SH-SY5Y (cell line): Measurements from ENCODE around the gene CAAP1.

Experiments used
- GATA2 ChIP-seq: IDR thresholded peaks from 2 replicates; pipeline ENCODE4 v1.6.1; 2011; ENCODE audit warnings: mild to moderate bottlenecking, low read depth, low read length
- GATA3 ChIP-seq: IDR thresholded peaks from 2 replicates; pipeline ENCODE4 v1.6.1; 2011; ENCODE audit warnings: low read depth, mild to moderate bottlenecking, low read length, moderate library complexity

The CAAP1 gene

GRCh38 chr9:26882154-26882553 lies 10.4 kb downstream of the CAAP1 start:
- no peak for TF ChIP-seq GATA2
- no peak for TF ChIP-seq GATA3

- TF ChIP-seq GATA3 = no peak
- no peak for TF ChIP-seq GATA2
Observed at GRCh38 chr9:26880262-26880661, 12.3 kb downstream of the CAAP1 start.

- TF ChIP-seq GATA3 = no peak
- no peak for TF ChIP-seq GATA2
Observed at GRCh38 chr9:26870292-26870691, 22.3 kb downstream of the CAAP1 start.

DNA sequence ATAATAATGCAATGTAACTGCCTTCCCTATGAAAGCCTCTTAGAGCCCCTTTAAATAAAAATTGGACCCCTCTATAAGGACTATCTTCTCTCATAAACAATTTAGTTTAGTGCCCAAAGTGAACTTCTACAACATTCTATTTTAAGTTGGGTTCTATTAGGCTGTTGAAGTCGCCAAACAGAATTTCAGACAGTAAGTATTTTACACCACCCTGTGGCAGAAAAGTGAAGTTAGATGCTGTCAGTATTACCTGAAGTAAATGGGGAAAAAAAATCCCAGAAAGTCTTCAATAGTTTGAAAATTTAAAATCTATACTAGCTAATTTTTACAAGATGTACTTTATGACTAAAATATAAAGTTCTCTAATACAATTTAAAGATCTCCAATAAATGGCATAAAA lies 29.5 kb downstream of the CAAP1 start:
- TF ChIP-seq GATA2 (no peak), GATA3 (no peak)

- no peak for TF ChIP-seq GATA2
- no peak for TF ChIP-seq GATA3
Observed at GRCh38 chr9:26856413-26857032, 36.1 kb downstream of the CAAP1 start.

GRCh38 chr9:26850995-26851394 lies 41.6 kb downstream of the CAAP1 start:
- TF ChIP-seq GATA2 (no peak), GATA3 (no peak)

DNA sequence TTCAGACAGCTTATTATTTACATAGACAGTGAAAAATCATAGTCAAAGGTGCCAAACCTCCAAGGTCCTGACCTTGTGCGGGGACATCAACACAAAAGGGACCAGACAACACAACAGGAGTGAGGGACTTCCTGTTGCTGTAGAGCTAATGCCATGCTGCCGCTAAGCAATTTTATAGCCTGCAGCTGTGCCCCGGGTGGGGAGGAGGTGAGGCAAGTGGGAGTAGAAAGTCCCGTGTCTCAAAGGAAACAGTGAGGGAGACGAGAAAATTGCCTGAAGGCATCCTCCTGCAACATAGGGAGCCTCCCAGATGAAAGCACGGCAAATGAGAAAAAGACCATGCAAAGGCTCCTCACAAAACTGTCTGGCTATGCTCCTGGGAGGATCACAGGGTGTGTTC lies 58.8 kb downstream of the CAAP1 start:
- TF ChIP-seq GATA2 = no peak
- TF ChIP-seq GATA3 = no peak

DNA sequence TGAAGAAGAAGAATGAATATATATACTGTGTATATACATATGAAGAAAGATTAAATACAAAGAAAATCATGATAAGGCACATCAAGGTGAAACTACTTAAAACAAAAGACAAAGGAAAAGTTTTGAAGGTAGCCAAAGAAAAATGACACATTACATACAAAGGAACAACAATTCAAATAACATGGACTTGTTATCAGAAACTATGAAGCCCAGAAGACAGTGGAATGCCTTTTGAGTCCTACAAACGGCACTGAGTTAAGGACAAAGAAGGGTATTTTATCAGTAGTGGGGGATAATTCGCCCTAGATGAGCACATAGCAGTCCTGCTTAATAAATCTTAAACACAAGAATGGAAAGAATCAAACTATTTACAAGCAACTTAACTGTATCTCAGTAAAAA lies 77.8 kb downstream of the CAAP1 start:
- no peak for TF ChIP-seq GATA3
- no peak for TF ChIP-seq GATA2

GRCh38 chr9:26813247-26813646 lies 79.4 kb downstream of the CAAP1 start:
- TF ChIP-seq GATA2 (no peak), GATA3 (no peak)

- TF ChIP-seq GATA3 (no peak), GATA2 (no peak)
Observed at GRCh38 chr9:26812217-26812616, 80.4 kb downstream of the CAAP1 start.

- TF ChIP-seq GATA2 (no peak), GATA3 (no peak)
Observed at GRCh38 chr9:26811106-26811505, 81.5 kb downstream of the CAAP1 start.

- TF ChIP-seq GATA2 (no peak), GATA3 (no peak)
Observed at GRCh38 chr9:26809795-26810194, 82.8 kb downstream of the CAAP1 start.

DNA sequence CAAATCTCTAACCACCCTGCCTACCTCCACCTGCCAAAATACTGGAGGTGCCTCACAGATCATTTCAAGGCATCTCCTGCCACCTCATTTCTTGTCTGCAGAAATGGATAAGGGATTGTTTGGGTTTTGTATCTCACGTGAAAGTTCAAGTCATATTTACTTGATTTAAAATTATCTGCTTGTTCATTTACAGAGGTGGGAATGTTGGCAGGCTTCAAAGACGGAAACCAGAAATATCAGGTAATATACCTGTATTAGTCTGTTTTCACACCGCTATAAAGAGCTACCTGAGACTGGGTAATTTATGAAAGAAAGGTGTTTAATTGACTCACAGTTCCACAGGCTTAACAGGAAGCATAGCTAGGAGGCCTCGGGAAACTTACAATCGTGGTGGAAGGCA lies 85.4 kb downstream of the CAAP1 start:
- TF ChIP-seq GATA2 (no peak), GATA3 (no peak)

DNA sequence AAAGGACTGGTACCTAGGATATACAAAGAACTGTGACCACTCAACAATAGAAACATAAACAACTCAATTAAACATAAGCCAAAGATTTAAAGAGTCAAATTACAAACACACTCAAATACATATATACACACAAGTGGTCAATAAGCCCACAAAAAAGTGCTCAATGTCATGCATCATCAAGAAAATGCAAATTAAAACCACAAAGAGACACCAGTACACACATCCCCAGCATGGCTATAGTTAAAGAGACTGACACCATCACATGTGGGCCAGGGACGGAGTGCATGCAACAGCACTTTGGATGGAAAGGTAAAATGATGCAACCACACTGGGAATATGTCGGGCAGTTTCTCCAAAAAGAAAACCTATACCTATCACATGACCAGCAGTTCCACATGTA lies 89.7 kb downstream of the CAAP1 start:
- TF ChIP-seq GATA3 (no peak), GATA2 (no peak)

- no peak for TF ChIP-seq GATA3
- TF ChIP-seq GATA2 = no peak
Observed at GRCh38 chr9:26801772-26802171, 90.8 kb downstream of the CAAP1 start.

DNA sequence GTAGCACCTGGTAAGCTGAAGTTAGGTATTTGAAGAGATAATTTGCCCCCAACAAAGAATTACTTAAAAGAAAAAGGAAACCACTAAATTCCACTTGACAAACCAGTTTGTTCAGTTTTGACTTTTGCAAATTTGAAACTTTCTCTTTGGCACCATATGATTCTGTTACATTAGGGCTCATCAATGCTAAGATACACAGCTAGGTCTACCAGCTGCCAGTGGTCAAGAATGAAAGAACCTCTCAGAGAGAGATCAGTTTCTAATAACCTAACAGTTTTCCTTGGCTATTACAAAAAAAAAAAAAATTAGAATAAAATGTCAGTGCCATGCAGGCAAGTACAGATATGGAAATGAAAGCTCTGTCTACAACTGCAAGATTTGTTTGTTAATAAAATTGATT lies 92.3 kb downstream of the CAAP1 start:
- TF ChIP-seq GATA3 = no peak
- no peak for TF ChIP-seq GATA2
